Left ventricle myocardium inferior (tissue), 1 donor: ENCODE measurements around the gene EFTUD2. TPM values are rescaled to one million over a fixed set of nuclear protein-coding genes. Genes with fewer than 3 reads are reported as not detected.
A peak's percentile ranks its signal among the peaks of the same experiment; 100 is the strongest.

Experiments
- DNase-seq: peaks from one replicate; pipeline ENCODE4 v3.0.0-alpha.2; 2020
- H3K27ac ChIP-seq: fragments of 200-600 bp; replicated peaks from 2 replicates; pipeline ENCODE4 v1.8.0; 2021
- H3K27me3 ChIP-seq: fragments of 200-600 bp; 2 replicates; pipeline ENCODE4 v1.8.0; 2021; ENCODE audit warnings: low read depth
- H3K36me3 ChIP-seq: fragments of 200-600 bp; 2 replicates; pipeline ENCODE4 v1.8.0; 2021
- H3K4me1 ChIP-seq: fragments of 200-600 bp; 2 replicates; pipeline ENCODE4 v1.8.0; 2021
- H3K4me3 ChIP-seq: fragments of 200-600 bp; 2 replicates; pipeline ENCODE4 v1.8.0; 2021; ENCODE audit warnings: mild to moderate bottlenecking, moderate library complexity
- H3K9me3 ChIP-seq: fragments of 200-600 bp; replicated peaks from 2 replicates; pipeline ENCODE4 v1.8.0; 2021
- intact Hi-C: fragments of 100-400 bp; cut with micrococcal nuclease; formaldehyde crosslinking; loops from one replicate; pipeline ENCODE4 v1.11.0; 2022
- total RNA-seq: library from RNA; stranded (reverse); fragmentation: NEBNext Ultra II Directional; extraction: Animal tissue kit (Norgen Biotek cat#: 25700); gene quantifications from one replicate; pipeline ENCODE4 v1.2.1, GENCODE V29; 2021
- TF ChIP-seq, protein P1 (sequence below): fragments of 200-600 bp; IDR thresholded peaks from 2 replicates; pipeline ENCODE4 v1.8.0; 2021; ENCODE audit warnings: antibody characterized with exemption, mild to moderate bottlenecking, borderline replicate concordance
- donor health status: DM: no; HTN: yes; CAD: no; lungs with severe emphysema.

EFTUD2 gene
- total RNA-seq, 1 donor from 2014 or later, result 62.0 TPM

DNA sequence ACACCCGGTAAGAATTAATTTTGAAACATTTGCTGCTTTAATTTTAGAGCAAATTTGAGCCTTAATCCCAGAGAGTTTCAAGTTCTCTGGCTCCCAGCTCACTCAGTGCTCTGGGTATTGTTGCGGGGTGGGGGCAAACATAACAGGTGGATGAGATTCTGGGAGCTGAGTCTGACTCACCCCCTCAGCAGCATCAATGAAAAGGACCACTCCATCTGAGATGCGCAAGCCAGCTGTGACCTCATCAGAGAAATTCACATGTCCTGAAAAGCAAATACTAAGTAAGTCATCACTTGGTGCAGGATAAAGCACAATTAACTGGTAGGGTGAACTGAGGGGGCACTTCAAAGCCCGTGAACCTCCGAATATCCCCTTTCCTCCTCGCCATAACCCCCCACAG, 19.9 kb downstream of the EFTUD2 start:
- intact Hi-C loops, result no loop called here
- Histone ChIP-seq H3K9me3 (no peaks in the 10 kb centered on the region), H3K36me3 (peaks cover 98% of the 10 kb centered on the region), H3K4me1 (no peaks in the 10 kb centered on the region), H3K4me3 (no peak overlapping the region), H3K27ac (no peak overlapping the region), H3K27me3 (no peaks in the 10 kb centered on the region)
- no peak for DNase-seq
- TF ChIP-seq, protein P1, sequence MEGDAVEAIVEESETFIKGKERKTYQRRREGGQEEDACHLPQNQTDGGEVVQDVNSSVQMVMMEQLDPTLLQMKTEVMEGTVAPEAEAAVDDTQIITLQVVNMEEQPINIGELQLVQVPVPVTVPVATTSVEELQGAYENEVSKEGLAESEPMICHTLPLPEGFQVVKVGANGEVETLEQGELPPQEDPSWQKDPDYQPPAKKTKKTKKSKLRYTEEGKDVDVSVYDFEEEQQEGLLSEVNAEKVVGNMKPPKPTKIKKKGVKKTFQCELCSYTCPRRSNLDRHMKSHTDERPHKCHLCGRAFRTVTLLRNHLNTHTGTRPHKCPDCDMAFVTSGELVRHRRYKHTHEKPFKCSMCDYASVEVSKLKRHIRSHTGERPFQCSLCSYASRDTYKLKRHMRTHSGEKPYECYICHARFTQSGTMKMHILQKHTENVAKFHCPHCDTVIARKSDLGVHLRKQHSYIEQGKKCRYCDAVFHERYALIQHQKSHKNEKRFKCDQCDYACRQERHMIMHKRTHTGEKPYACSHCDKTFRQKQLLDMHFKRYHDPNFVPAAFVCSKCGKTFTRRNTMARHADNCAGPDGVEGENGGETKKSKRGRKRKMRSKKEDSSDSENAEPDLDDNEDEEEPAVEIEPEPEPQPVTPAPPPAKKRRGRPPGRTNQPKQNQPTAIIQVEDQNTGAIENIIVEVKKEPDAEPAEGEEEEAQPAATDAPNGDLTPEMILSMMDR, result no peak

DNA sequence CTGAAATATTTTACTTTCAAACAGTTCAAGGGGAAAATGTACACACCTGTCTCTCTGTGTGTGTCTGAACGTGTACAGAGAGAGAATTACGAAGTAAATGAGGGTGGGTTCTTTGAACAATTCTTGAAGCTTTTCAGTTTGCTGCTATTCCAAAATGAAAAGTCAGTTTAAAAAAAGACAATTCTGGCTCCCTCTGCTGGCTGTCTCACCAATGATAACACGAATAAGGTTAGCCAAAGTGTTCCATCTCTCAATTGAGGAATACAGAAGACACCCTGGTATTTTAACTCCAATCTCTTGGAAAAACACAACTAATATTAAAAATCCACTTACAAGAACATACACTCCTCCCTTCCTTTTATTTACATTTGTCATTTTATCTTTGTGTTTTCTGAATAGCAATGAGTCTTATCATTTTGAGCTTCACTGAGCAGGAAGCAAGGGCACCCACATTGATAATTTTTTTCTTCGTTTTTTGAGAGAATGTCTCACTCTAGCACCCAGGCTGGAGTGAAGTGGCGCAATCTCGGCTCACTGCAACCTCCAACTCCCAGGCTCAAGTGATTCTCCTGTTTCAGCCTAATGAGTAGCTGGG, 20.5 kb downstream of the EFTUD2 start:
- no peaks in the 10 kb centered on the region for H3K9me3 ChIP-seq
- H3K4me3 ChIP-seq, result no peak overlapping the region
- DNase-seq, result no peak
- H3K27ac ChIP-seq, result no peak overlapping the region
- H3K36me3 ChIP-seq, result peaks cover 96% of the 10 kb centered on the region
- intact Hi-C loops, result no loop called here
- TF ChIP-seq, protein P1, result peak; percentile 72
- H3K27me3 ChIP-seq, result no peaks in the 10 kb centered on the region
- H3K4me1 ChIP-seq, result no peaks in the 10 kb centered on the region

DNA sequence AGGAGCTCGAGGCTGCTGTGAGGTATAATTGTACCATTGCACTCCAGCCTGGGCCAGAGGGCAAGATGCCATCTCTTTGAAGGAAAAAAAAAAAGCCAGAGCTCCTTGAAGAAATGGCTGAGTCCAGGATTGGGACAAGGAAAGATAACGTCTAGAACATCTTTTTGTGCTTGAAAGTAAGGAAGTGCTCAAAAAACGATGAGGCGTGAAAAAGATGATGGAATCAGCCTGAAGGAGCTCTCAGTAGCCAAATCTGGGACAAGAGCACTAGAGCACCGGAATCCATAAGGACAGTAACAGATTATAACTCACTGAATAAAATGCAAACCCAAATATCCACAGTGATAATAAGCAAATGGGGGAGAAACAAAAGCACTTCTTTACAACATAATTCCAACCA, 22.1 kb downstream of the EFTUD2 start:
- intact Hi-C loops, result no loop called here
- H3K4me1 ChIP-seq, result peaks cover 12% of the 10 kb centered on the region
- TF ChIP-seq, protein P1, result no peak
- peaks cover 95% of the 10 kb centered on the region for H3K36me3 ChIP-seq
- DNase-seq, result no peak
- no peaks in the 10 kb centered on the region for H3K27me3 ChIP-seq
- no peak overlapping the region for H3K27ac ChIP-seq
- no peaks in the 10 kb centered on the region for H3K9me3 ChIP-seq
- no peak overlapping the region for H3K4me3 ChIP-seq

DNA sequence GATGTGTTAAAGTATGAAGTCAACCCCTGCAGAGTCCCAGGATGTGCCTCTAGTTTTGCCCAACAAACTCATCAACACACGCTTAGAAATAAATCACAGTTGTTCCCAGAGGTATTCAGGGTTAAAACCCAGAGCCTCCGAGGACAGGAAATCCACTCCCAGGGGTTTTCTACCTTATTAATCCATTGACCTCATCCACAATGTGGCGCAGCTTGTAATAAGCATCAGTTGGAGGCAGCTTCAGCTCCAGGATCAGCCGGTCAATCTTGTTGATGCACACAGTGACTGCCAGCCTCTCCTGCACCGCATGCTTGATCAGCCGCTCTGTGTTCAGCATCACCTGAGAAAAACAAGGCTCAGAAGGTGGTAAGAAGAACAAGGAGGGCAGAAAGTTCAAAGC, 23.5 kb downstream of the EFTUD2 start:
- Histone ChIP-seq H3K9me3 (no peaks in the 10 kb centered on the region), H3K4me1 (peaks cover 19% of the 10 kb centered on the region), H3K4me3 (no peak overlapping the region), H3K27ac (no peak overlapping the region), H3K36me3 (peaks cover 95% of the 10 kb centered on the region), H3K27me3 (no peaks in the 10 kb centered on the region)
- no peak for DNase-seq
- TF ChIP-seq, protein P1, result no peak
- intact Hi-C loops, result no loop called here

DNA sequence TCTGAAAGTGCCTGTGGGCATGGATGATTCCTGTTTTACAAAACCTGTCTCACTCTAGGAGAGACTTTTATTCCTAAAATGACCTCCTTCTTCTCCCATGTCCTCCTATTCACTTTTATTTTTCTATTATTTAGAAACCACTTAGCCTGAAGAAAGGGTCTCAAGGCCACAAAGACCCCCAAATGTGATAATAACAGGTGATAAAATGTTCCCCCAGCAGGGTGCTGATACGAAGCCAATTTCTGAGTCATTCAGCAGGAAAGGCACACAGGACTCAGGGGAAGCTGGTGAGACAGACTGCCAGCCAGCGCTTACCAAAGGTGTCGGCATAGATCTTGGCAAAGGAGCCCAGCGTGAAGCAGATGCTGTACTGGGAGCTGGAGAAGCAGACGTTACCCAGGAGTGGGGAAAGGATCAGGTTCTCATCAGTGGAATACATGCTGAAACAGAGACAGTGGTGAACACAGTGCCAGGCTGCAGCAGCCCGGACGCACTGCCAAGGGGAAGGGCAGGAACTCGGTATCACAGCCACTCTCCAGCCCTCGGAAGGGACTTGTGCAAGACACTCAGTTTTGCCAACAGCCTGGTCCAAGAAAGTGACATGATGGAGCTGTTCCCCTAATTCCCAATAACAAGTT, 27.0 kb downstream of the EFTUD2 start:
- H3K27ac ChIP-seq, result peak overlapping the region; percentile 67
- H3K4me3 ChIP-seq, result no peak overlapping the region
- H3K36me3 ChIP-seq, result peaks cover 89% of the 10 kb centered on the region
- intact Hi-C loops, result no loop called here
- TF ChIP-seq, protein P1, result no peak
- no peaks in the 10 kb centered on the region for H3K27me3 ChIP-seq
- H3K4me1 ChIP-seq, result peaks cover 34% of the 10 kb centered on the region
- DNase-seq, result peak; percentile 44
- no peaks in the 10 kb centered on the region for H3K9me3 ChIP-seq
